H1 (cell line): ENCODE data around the gene TRIM9.

Experiments
- ATF3 ChIP-seq: IDR thresholded peaks from 2 replicates; pipeline ENCODE4 v1.6.1; 2011; ENCODE audit warnings: low read depth, mild to moderate bottlenecking, low read length; ENCODE audit not compliant: insufficient read depth
- BCL11A ChIP-seq, 2 experiments: IDR thresholded peaks; one replicate each; pipeline ENCODE4 v1.6.1; 2011; ENCODE audit warnings: low read depth in 2 of 2, low read length in 2 of 2, mild to moderate bottlenecking in 2 of 2
- CHD2 ChIP-seq: IDR thresholded peaks from 2 replicates; pipeline ENCODE4 v1.6.1; 2012; ENCODE audit warnings: low read length, improper control_type of control experiment
- CREB1 ChIP-seq: IDR thresholded peaks from 2 replicates; pipeline ENCODE4 v1.6.1; 2012; ENCODE audit warnings: inconsistent platforms
- EZH2 ChIP-seq: fragments of 200-600 bp; sonication (generic); IDR thresholded peaks from 2 replicates; pipeline ENCODE4 v1.7.1; 2012; ENCODE audit warnings: low read depth, mild to moderate bottlenecking, moderate library complexity, low read length, inconsistent platforms; ENCODE audit not compliant: severe bottlenecking
- GABPA ChIP-seq: IDR thresholded peaks from 2 replicates; pipeline ENCODE4 v1.6.1; 2011; ENCODE audit warnings: mild to moderate bottlenecking, low read length, moderate library complexity, borderline replicate concordance; ENCODE audit not compliant: insufficient read depth
- JUN ChIP-seq: IDR thresholded peaks from 2 replicates; pipeline ENCODE4 v1.6.1; 2011; ENCODE audit warnings: low read depth, mild to moderate bottlenecking, improper control_type of control experiment, low read length
- KDM1A ChIP-seq: fragments of 200-600, 300-600 bp; sonication (generic); IDR thresholded peaks from 2 replicates; pipeline ENCODE4 v1.7.1; 2016; ENCODE audit warnings: mild to moderate bottlenecking, low read length, borderline replicate concordance
- POLR2A ChIP-seq, 2 experiments: IDR thresholded peaks; 1 replicate in 1 of 2; 2 replicates in 1 of 2; pipeline ENCODE4 v1.6.1; 2011; ENCODE audit warnings: low read depth in 2 of 2, low read length in 2 of 2, mild to moderate bottlenecking in 2 of 2; ENCODE audit errors: control extremely low read depth in 1 of 2
- RAD21 ChIP-seq, 2 experiments: IDR thresholded peaks in 1 of 2; conservative IDR thresholded peaks in 1 of 2; 2 replicates each; pipeline ENCODE4 v1.6.1; 2011; ENCODE audit warnings: low read depth in 2 of 2, low read length in 2 of 2, improper control_type of control experiment in 1 of 2, inconsistent platforms in 1 of 2, mild to moderate bottlenecking in 1 of 2, moderate library complexity in 1 of 2
- RNF2 ChIP-seq: fragments of 200-900, 300-1000 bp; sonication (generic); IDR thresholded peaks from 2 replicates; pipeline ENCODE4 v1.7.1; 2016; ENCODE audit warnings: borderline replicate concordance, low read depth, mild to moderate bottlenecking, antibody characterized with exemption, low read length; ENCODE audit not compliant: poor library complexity, severe bottlenecking; ENCODE audit errors: missing control alignments
- YY1 ChIP-seq: IDR thresholded peaks from 2 replicates; pipeline ENCODE4 v1.6.1; 2011; ENCODE audit warnings: low read depth, mild to moderate bottlenecking, low read length
- TF ChIP-seq, protein P1 (sequence below), 3 experiments: IDR thresholded peaks; 1 replicate in 2 of 3; 2 replicates in 1 of 3; pipeline versions ENCODE4 v1.5.1 to v1.6.1; 2011; ENCODE audit warnings: low read length in 3 of 3, mild to moderate bottlenecking in 3 of 3, inconsistent platforms in 2 of 3, low read depth in 1 of 3, moderate library complexity in 1 of 3; ENCODE audit not compliant: insufficient read depth in 1 of 3; ENCODE audit errors: control extremely low read depth in 1 of 3

- no peak for TF ChIP-seq EZH2
- TF ChIP-seq, protein P1, sequence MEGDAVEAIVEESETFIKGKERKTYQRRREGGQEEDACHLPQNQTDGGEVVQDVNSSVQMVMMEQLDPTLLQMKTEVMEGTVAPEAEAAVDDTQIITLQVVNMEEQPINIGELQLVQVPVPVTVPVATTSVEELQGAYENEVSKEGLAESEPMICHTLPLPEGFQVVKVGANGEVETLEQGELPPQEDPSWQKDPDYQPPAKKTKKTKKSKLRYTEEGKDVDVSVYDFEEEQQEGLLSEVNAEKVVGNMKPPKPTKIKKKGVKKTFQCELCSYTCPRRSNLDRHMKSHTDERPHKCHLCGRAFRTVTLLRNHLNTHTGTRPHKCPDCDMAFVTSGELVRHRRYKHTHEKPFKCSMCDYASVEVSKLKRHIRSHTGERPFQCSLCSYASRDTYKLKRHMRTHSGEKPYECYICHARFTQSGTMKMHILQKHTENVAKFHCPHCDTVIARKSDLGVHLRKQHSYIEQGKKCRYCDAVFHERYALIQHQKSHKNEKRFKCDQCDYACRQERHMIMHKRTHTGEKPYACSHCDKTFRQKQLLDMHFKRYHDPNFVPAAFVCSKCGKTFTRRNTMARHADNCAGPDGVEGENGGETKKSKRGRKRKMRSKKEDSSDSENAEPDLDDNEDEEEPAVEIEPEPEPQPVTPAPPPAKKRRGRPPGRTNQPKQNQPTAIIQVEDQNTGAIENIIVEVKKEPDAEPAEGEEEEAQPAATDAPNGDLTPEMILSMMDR (IDR thresholded peaks at IDR 0.05; ENCODE audit: control extremely low read depth in 1 of 3, insufficient read depth in 1 of 3, low read depth in 1 of 3, low read length in 3 of 3), result no peak
- TF ChIP-seq CHD2, result no peak
- no peak for TF ChIP-seq KDM1A
- no peak for TF ChIP-seq BCL11A (IDR thresholded peaks at IDR 0.05; ENCODE audit: low read depth in 2 of 2, low read length in 2 of 2)
- no peak for TF ChIP-seq YY1
- TF ChIP-seq RAD21 (IDR thresholded peaks at IDR 0.05 in 1 of 2, conservative IDR thresholded peaks at IDR 0.05 in 1 of 2; ENCODE audit: low read depth in 2 of 2, low read length in 2 of 2), result no peak
- TF ChIP-seq POLR2A (IDR thresholded peaks at IDR 0.05; ENCODE audit: control extremely low read depth in 1 of 2, low read depth in 2 of 2, low read length in 2 of 2), result no peak
- no peak for TF ChIP-seq GABPA
- TF ChIP-seq ATF3, result no peak
- TF ChIP-seq RNF2, result no peak
- no peak for TF ChIP-seq JUN
- no peak for TF ChIP-seq CREB1
Observed at GRCh38 chr14:51014625-51015024, 80.3 kb downstream of the TRIM9 start.
